DMS 273 (cell line): ENCODE data around the gene PTH1R.

Experiments used
- DNase-seq: peaks from one replicate; lab custom pipeline; 2025; ENCODE audit not compliant: unreplicated experiment; lab: John Stamatoyannopoulos, UW

The PTH1R gene

GRCh38 chr3:46863261-46863782 is 14.2 kb upstream of the PTH1R start, which contains the start of gene MYL3:
Gene MYL3, minus strand, starts transcription at chr3:46863444. Its CDS starts 54 bp downstream, at chr3:46863390.
- no peak for DNase-seq

- DNase-seq = peak; percentile 22
Observed at GRCh38 chr3:46864061-46864881, 13.2 kb upstream of the PTH1R start.

GRCh38 chr3:46865031-46865507 is 12.5 kb upstream of the PTH1R start:
- no peak for DNase-seq

GRCh38 chr3:46865546-46865945 is 12.0 kb upstream of the PTH1R start:
- no peak for DNase-seq

- DNase-seq = no peak
Observed at GRCh38 chr3:46866032-46866595, 11.4 kb upstream of the PTH1R start.

GRCh38 chr3:46866720-46867549 is 10.6 kb upstream of the PTH1R start:
- DNase-seq = peak; percentile 74

GRCh38 chr3:46867550-46867898 is 10.0 kb upstream of the PTH1R start:
- DNase-seq = no peak

- peak; percentile 18 for DNase-seq
Observed at GRCh38 chr3:46868287-46868686, 9.2 kb upstream of the PTH1R start.

GRCh38 chr3:46868948-46869347 is 8.6 kb upstream of the PTH1R start:
- no peak for DNase-seq

GRCh38 chr3:46869440-46869839 is 8.1 kb upstream of the PTH1R start:
- no peak for DNase-seq

- no peak for DNase-seq
Observed at GRCh38 chr3:46870651-46871050, 6.9 kb upstream of the PTH1R start.

- no peak for DNase-seq
Observed at GRCh38 chr3:46871222-46871621, 6.3 kb upstream of the PTH1R start.

GRCh38 chr3:46873521-46873920 is 4.0 kb upstream of the PTH1R start:
- no peak for DNase-seq

- no peak for DNase-seq
Observed at GRCh38 chr3:46874430-46874829, 3.1 kb upstream of the PTH1R start.

- DNase-seq = no peak
Observed at GRCh38 chr3:46875560-46875959, 2.0 kb upstream of the PTH1R start.

- DNase-seq = no peak
Observed at GRCh38 chr3:46876313-46877300, 914 bp upstream of the PTH1R start.

GRCh38 chr3:46878781-46879436 is 1.4 kb downstream of the PTH1R start:
- DNase-seq = no peak

- no peak for DNase-seq
Observed at GRCh38 chr3:46880884-46881595, 3.5 kb downstream of the PTH1R start.
